Kidney epithelial cell (primary cell): Measurements from ENCODE around the gene PLEKHG4. TPM values are rescaled to one million over a fixed set of nuclear protein-coding genes. Genes with fewer than 3 reads are reported as not detected.

ENCODE experiments used
- DNase-seq: peaks from one replicate; pipeline ENCODE4 v3.0.0-alpha.2; 2010; ENCODE audit warnings: low read depth
- H3K27me3 ChIP-seq: 2 replicates; pipeline ENCODE4 v1.6.0; 2011; ENCODE audit warnings: low read length; ENCODE audit not compliant: control insufficient read depth, insufficient read depth
- H3K36me3 ChIP-seq: 2 replicates; pipeline ENCODE4 v1.5.1; 2011; ENCODE audit warnings: low read length; ENCODE audit not compliant: control insufficient read depth, insufficient read depth
- H3K4me3 ChIP-seq: 2 replicates; pipeline ENCODE4 v1.5.1; 2011; ENCODE audit warnings: low read depth, mild to moderate bottlenecking, control low read depth, low read length
- CTCF ChIP-seq: IDR thresholded peaks from 2 replicates; pipeline ENCODE4 v1.5.1; 2011; ENCODE audit warnings: mild to moderate bottlenecking, moderate library complexity, low read length, control low read depth, inconsistent platforms; ENCODE audit not compliant: insufficient read depth, poor library complexity, severe bottlenecking
- total RNA-seq: library from RNA; depleted of rRNA; stranded (reverse); fragments of >200 nt; gene quantifications from 2 replicates; pipeline ENCODE4 v1.2.3, GENCODE V29; 2015

The PLEKHG4 gene
- total RNA-seq, 1 donor from 2014 or later: 9.7 TPM

- TF ChIP-seq CTCF: no peak
- H3K27me3 ChIP-seq: peaks cover 14% of the 10 kb centered on the region
- H3K4me3 ChIP-seq: no peak overlapping the region
- no peaks in the 10 kb centered on the region for H3K36me3 ChIP-seq
- no peak for DNase-seq
These were observed 29.3 kb upstream of the PLEKHG4 start for GRCh38 chr16:67250045-67250327.

- H3K27me3 ChIP-seq: peaks cover 14% of the 10 kb centered on the region
- no peak overlapping the region for H3K4me3 ChIP-seq
- no peak for TF ChIP-seq CTCF
- DNase-seq: no peak
- no peaks in the 10 kb centered on the region for H3K36me3 ChIP-seq
These were observed 26.5 kb upstream of the PLEKHG4 start for GRCh38 chr16:67252609-67253497.

DNA sequence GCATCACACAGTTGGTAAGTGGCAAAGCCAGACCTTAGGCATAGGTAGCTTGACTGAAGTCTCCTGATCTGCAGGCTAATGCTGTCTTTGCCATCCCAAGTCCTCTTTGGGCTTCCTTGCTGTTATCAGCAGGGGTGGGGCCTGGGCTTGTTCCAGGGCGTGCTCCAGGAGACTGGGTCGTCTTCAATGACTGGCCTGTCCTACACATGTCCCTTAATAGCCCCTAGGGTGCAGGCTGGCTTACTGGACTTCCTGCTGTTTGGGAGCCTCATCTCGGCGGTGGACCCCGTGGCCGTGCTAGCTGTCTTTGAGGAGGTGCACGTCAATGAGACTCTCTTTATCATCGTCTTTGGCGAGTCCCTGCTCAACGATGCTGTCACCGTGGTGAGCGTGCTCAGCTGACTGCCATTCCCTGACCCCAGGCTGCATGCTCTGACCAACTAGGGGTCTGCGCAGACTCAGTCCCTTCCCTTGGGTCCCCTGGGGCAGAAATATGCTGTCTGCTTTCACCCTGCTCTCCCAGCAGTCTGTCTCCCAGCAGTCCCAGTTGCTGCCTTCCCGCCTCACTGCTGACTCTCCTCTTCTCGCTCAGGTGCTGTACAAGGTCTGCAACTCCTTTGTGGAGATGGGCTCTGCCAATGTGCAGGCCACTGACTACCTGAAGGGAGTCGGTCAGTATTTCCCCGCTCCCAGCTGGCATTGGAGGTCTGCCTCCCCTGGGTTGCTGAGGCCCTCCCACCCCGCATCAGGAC is 24.4 kb upstream of the PLEKHG4 start:
- no peak for DNase-seq
- Histone ChIP-seq H3K4me3 (no peak overlapping the region), H3K27me3 (peaks cover 3% of the 10 kb centered on the region), H3K36me3 (no peaks in the 10 kb centered on the region)
- no peak for TF ChIP-seq CTCF

DNA sequence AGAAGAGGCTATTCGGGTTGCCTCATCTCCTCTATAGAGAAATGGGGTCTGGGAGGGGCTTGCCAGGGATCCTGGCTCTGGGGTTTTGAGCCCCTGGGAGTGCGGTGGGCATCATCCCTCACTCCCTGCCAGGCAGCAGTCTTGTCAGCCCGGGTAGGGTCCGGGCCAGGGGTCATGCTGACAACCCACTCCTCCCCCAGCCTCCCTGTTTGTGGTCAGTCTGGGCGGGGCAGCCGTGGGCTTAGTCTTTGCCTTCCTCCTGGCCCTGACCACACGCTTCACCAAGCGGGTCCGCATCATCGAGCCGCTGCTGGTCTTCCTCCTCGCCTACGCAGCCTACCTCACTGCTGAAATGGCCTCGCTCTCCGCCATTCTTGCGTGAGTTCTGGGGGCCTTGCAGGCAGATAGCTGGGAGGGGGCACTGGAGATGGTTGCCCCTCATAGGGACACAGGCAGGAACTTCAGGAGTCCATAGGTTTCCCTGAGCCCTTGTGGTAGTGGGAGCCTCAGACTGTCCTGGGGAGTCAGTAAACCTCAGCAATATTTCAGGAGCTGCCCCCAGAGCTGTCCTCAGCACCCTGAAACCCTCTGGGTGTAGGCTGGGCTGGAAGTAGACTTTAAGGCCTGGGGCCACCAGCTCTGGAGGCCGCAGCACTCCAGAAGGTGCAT is 23.6 kb upstream of the PLEKHG4 start:
- no peaks in the 10 kb centered on the region for H3K27me3 ChIP-seq
- H3K4me3 ChIP-seq: no peak overlapping the region
- H3K36me3 ChIP-seq: no peaks in the 10 kb centered on the region
- DNase-seq: no peak
- TF ChIP-seq CTCF: no peak

DNA sequence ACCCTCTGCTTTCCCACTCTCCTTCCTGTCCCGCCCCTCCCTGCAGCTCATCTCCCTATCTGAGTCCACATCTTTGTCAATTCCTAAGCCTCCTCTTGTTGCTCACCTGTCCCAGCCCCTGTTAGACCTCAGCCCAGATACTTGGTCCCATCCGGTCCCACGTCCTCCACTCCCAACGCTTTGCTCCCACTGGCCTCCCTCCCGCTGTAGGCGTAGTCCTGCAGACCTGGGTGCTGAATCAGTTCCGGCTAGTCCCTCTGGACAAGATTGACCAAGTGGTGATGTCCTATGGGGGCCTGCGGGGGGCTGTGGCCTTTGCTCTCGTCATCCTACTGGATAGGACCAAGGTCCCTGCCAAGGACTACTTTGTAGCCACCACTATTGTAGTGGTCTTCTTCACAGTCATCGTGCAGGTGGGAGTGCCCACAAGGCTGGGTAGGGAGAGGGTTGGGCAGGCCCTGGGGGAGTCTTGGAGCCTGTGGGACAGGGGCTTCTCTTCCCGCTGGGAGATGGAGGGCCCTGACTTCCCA is 22.6 kb upstream of the PLEKHG4 start:
- Histone ChIP-seq H3K36me3 (no peaks in the 10 kb centered on the region), H3K4me3 (no peak overlapping the region), H3K27me3 (no peaks in the 10 kb centered on the region)
- no peak for DNase-seq
- TF ChIP-seq CTCF: no peak
